Medulla oblongata (tissue), 1 donor: ENCODE results near the gene ZGPAT.
A peak's percentile ranks its signal among the peaks of the same experiment; 100 is the strongest.

Source experiments
- DNase-seq: peaks from one replicate; pipeline ENCODE4 v3.0.0-alpha.2; 2015; ENCODE audit errors: extremely low spot score

The ZGPAT gene

DNA sequence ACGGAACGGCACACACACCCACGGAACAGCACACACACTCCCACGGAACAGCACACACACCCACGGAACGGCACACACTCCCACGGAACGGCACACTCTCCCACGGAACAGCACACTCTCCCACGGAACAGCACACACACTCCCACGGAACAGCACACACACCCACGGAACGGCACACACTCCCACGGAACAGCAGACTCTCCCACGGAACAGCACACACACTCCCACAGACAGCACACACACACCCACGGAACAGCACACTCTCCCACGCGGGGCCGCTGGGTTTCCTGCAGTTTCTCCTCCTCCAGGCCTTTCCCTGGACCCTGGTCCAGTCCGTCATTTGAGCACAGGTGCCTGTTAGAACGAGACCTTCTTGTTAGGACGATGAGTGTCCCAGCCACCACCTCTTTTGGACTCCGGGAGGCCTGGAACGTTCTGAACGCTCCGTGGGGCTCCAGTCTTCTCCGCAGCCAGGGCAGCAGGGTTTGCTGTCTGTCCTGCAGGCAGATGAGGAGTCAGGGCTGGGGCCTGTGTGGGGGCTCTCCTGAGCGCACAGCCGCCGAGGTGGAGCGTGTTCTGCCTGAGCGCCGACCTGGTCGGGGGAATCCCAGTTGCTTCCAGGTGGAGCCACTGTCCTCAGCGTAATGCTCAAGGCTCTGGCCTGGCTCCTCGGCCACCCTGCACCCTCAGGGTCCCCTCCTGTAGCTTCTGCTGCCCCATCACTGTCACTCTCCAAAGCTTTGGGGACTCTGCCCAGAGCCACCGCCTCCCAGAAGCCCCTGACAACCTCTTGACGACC, 29.0 kb upstream of the ZGPAT start:
- DNase-seq: no peak

DNA sequence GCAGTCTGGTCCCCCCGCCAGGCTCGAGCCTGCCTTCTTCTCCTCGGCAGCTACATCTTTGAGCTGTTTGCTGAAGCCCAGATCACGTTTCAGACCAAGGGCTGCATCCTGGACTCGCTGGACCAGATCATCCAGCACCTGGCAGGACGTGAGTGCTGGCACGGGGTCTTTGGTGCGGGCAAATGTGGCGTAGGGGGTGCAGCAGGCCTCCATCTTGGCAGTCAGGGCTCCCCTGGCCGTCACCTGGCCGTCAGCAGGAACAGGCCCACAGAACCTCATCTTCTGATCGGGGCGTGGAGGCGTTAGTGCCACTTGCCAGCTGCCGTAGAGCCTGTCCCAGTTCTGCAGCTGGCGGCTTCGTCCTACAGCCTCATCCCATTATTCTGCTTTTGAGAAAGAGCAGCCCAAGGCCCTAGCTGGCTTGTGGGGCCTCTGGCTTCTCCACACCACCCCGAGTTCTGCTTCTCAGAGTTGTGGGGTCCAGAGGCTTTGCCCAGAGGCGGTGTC, 28.0 kb upstream of the ZGPAT start:
- no peak for DNase-seq

DNA sequence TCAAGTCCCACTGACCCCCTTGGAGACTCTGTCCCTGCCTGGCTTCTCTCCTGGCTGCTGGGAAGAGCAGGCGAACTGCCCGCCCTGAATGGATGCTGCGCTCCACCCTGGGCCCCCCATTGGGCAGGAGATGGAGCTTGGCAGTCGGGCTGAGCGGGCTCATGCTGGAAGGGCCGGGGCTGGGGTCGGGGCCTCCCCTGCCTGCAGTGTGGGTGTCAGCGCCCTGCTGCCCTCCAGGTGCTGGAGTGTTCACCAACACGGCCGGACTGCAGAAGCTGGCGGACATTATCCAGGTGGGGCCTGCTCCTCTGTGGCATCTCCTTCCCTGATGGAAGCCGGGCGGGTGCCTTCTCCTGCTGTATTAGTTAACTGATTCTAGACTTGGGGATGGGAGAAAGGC, 27.4 kb upstream of the ZGPAT start:
- no peak for DNase-seq

DNA sequence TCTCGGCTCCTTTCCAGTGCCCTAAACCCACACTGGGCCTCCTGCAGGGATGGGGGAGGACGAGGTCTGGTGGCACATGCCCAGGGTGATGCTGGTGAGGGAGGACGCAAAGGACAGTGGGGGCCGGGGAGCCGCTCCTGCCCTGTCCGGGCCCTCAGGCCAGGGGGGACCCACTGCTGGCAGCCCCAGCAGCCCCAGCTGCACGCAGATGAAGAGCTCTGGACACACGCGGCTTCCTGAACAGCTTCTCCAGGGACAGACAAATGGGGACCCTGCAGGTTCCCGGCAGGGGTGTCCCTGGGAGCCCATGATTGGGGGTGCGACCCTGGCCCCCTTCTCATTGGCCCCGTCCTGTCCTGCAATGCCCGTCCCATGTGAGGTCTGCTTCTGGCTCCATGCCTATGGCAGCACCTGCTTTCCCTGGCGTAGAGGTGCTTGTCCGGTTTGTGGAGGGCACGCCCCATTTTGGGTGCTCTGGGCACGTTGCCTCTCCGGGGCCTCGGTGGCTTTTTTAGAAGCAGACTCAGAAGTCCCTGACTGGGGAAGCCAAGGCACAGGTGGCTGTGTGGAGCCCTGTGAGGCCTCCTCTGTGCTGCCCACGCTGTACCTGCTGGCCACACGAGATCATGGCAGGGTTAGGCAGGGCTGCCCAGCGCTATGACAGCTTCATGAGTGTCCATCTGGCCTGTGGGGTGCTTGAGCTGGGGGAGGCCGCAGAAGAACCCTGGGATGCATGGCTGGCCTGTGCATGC, 26.8 kb upstream of the ZGPAT start:
- DNase-seq: no peak

DNA sequence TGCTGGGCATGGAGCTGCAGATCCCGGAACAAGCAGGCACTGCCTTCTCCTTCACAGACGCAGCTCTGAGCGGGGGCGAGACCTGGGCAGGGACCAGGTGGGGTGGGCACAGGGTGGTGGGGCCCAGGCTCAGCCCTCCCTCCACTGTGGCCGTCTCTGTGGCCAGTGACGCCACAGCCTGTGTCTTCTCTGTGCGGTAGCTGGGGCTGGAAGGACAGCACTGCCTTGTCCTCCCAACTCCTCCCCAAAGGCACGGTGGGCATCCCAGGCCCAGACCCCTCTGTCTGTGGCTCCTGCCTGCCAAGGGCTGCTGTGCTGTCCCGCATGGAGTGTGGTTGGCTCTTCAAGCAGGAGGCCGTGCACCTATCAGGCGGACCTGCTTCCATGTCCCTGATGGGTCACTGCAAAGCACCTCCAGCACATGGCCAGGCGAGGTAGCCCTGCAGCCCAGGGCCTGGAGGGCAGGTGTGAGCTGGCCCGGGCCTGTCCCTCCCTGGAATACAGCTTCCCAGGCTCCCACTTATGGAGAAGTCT, 26.2 kb upstream of the ZGPAT start:
- no peak for DNase-seq

DNA sequence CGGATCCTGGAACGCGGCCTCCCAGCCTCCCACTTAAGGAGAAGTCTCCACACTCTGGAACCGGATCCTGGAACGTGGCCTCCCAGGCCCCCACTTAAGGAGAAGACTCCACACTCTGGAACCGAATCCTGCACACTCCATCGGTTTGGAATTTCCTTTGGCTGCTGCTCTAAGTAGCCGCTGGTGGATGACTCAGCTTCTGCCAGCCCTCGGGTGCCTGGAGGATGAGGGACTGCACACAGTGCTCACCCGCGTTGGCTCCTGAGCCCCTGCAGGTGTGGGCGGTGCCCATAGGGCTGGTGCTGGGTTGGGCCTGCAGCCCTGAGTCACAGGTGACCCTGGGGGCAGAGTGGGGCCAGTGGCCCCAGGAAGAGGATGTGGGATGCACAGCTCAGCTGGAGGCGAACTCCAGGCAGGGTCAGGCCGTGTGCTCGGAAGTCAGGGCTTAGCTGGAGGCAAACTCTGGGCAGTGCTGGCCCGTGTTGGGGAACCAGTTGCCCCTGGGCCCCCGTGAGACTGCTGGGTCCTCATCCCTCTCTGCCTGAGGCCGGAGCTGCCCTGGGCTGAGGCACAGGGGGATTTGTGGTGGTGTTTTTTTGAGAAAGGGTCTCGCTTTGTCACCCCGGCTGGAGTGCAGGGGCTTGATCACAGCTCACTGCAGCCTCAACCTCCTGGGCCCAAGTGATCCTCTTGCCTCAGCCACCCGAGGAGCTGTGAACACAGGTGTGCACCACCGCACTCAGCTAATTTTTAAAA, 25.3 kb upstream of the ZGPAT start:
- no peak for DNase-seq

DNA sequence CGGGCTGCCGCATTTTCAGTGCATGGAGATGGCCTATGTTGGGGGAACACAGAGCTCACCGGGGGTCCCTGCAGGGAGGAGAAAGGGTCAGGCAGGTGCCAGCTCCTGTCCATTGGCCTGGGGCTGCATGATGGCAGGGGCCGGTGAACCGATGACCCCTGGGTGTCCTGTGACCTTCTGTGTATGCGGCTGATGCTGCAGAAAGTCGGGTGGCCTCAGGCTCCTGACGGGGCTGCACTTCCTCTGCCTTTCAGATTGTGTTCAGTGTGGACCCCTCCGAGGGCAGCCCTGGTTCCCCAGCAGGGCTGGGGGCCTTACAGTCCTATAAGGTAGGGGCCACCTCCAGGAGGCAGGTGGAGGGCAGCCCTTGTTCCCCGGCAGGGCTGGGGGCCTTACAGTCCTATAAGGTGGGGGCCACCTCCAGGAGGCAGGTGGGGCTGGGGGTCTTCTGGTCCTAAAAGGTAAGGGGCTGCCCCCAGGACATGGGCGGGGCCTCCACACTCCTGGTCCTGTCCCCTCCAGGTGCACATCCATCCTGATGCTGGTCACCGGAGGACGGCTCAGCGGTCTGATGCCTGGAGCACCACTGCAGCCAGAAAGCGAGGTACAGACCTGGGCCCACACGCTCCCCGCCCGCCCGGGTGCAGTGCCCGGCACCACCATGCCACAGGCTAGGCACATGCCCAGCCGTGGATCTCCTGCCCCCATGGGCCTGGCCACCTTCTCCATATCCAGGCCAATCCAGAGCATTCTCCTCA, 22.4 kb upstream of the ZGPAT start:
- no peak for DNase-seq

DNA sequence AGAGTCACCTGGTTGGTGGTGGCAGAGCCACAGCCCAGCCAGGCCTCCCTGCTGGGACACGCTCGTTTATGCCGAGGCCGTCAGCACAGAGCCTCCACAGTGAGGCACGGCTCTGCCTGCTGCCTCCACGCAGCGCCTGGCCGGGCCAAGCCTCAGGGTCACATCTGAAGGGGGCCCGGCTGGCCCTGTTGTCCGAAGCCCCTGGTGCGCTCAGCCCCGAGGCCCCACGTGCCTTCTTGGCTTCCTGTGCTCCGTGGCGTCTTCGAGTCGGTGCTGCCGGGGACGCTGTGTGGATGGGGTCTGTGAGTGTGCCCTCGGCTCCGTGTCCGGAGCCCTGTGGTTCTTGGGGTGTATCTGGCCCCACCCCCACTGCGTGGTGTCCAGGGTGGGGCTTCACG, 21.7 kb upstream of the ZGPAT start:
- no peak for DNase-seq

DNA sequence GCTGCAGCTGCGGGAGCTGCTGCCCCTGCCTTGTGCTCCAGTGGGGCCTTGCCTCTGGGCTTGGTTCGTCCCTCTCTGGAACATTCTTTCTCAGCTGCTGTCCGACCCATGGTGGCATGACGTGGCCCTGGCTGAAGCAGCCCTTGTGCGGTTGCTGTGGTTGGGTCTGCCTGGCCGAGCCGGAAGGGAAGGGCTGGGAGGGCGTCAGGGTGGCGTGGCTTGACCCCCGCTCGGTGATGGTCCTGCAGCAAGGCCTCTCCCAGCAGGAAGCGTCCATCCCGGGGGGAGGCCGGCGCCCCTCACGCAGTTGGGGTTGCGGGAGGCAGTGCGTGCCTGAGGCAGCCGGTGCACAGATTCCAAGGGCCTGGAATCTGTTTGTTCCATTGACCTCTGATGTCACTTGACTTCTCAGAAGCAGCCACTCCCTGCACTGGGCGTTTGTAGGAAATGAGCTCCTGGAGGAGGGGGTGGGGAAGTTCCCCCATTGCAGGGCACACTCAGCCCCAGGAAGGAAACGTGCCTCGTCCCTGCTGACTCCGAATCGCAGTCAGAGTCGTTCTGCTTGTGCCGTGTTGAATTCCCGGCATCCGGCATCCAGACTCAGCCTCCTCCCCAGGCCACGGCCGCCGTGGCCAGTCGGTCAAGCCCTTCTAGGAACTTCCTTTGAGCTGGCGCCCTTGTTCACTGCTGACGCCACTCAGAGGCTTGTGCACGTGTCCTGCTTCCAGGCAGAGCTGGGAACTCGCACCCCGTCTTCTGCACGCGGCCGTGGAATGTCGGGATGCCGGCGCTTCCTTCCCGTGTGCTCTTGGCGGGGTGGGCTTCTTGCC, 21.1 kb upstream of the ZGPAT start:
- DNase-seq: peak; percentile 29

DNA sequence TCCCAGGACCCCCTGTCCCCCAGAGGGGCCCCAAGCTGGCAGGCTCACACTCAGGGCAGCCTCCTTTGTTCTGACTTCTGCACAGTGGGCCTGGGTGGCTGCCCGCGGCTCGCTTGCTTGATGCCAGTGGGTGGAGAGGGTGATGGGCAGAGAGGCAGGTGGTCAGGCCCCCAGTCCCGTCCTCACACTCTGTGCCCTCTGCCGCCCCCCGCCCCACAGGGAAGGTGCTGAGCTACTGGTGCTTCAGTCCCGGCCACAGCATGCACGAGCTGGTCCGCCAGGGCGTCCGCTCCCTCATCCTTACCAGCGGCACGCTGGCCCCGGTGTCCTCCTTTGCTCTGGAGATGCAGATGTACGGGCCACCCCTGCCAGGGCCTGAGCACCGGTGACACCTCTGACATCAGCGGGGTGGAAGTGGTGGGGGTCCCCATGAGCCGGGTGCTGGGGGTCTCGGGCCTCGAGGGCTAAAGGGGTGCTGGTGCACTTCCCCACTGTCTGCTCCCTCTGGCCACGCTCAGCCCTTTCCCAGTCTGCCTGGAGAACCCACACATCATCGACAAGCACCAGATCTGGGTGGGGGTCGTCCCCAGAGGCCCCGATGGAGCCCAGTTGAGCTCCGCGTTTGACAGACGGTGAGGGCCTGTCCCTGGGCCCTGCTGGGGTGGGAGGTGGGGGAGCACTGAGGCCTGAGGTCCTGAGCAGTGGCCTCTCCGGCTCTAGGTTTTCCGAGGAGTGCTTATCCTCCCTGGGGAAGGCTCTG, 20.2 kb upstream of the ZGPAT start:
- no peak for DNase-seq

DNA sequence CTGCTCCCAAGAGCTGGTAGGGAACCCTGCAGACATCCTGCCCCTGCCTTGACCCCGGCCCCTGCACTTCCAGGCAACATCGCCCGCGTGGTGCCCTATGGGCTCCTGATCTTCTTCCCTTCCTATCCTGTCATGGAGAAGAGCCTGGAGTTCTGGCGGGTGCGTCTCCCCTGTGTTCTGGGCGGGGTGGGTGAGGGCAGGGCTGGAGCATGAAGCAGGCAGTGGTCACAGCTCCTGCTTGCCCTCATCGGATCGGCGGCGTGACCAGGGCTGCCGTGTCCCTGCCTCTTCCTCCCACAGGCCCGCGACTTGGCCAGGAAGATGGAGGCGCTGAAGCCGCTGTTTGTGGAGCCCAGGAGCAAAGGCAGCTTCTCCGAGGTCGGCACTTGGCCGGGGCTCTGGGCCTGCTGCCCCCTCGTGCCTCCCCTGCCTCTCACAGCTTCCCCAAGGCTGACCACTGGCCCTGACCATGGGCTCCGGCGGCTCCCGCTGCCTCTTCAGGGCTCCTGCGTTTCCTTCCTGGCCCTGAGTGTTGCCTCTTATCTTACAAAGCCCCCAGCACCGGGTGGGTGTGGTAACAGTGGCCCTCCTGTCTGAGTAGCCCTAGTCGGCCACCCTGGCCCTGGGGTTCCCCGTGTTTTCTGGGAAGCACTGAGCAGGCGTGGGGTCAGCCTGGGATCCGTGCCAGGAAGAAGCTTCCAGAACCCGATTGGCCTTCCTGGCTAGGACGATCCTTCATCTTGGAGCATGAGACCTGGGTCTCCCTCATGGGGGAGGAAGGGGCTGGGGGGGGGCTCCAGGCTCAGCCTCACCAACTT, 19.4 kb upstream of the ZGPAT start:
- no peak for DNase-seq

DNA sequence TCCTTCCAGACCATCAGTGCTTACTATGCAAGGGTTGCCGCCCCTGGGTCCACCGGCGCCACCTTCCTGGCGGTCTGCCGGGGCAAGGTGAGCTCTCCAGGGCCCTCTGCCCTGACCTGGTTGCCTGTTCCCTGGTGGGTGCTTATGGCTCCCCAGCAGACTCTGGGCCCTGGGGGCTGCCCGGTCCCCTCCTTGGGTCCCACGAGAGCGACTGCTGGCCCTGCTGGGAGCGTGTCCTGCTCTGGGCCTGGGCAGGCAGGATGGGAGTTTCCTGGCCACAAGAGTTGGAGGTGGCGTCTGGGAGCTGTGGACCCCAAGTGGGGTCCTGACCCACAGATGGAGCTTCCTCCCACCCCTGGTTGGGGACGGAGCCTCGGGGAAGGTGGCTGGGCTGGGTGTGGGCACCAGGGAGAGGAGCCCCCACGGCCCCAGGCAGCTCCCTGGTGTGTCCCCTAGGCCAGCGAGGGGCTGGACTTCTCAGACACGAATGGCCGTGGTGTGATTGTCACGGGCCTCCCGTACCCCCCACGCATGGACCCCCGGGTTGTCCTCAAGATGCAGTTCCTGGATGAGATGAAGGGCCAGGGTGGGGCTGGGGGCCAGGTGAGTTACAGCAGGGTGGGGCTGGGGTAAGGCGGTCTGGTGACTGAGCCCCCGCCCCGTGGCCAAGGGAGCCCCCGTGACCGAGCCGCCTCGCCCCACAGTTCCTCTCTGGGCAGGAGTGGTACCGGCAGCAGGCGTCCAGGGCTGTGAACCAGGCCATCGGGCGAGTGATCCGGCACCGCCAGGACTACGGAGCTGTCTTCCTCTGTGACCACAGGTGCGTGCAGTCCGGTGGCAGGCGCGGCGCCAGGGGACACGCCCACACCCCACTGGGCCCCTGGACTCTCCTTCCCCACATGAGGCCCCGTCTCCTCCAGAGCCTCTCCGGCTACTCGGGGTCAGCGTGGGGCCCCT, 18.5 kb upstream of the ZGPAT start:
- no peak for DNase-seq

DNA sequence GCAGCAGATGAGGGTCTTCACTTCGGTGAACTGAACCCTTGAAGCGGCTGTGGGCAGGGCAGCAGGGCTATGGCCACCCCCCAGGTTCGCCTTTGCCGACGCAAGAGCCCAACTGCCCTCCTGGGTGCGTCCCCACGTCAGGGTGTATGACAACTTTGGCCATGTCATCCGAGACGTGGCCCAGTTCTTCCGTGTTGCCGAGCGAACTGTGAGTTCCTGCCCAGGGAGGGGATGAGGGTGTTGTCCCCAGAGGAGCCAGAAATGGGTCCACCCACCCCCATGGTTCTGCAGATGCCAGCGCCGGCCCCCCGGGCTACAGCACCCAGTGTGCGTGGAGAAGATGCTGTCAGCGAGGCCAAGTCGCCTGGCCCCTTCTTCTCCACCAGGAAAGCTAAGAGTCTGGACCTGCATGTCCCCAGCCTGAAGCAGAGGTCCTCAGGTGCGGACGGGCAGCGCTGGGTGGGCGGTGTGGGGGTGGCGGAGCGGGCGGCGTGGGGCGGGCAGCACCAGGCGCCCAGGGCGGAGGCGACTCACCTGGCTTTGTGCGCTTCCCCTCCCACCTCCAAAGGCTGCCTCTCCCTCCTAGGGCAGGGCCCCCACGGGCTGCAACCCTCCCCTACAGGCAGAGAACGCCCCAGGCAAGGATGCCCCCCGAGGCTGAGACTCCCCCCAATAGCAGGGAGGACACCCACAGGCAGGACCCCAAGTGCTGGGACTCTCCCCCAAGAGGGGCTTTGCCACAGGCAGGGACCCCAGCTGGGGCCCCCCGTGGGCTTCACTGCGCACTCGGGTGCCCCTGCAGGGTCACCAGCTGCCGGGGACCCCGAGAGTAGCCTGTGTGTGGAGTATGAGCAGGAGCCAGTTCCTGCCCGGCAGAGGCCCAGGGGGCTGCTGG, 17.6 kb upstream of the ZGPAT start:
- DNase-seq: no peak

DNA sequence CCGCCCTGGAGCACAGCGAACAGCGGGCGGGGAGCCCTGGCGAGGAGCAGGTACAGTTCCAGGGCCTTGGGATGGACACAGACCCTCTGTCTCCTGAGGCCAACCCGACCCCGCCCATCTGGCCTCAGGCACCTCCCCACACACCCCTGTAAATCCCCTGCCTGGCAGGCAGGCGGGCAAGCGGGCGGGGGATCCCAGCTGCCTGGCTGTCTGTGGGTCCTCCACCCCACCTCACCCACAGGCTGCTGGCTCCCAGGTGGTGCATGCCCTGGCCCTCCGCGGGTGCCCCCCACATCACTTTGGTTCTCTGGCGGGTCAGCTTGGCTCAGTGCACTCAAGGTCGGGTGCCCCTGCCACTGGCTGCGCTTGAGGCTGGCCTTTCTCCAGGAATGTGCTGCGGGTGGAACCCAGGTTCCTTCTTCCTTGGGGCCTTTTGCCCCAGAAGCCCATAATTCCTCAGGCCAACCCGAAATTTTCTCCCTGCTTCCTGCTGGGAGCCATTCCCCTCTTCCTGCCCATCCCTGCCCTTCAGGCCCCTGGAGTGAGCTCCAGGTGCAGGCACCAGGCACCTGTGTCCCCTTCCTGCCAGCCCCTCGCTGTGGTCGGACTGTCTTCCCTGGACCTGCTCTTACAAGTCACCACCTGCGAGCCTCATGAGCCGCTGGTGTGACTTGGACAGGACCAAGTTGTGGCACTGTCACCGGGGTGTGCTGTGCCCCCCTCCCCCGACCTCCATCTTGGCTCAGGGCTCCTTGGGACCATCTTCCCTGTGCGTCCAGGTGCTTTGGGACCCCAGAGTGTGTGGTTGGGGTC, 16.7 kb upstream of the ZGPAT start:
- DNase-seq: no peak

DNA sequence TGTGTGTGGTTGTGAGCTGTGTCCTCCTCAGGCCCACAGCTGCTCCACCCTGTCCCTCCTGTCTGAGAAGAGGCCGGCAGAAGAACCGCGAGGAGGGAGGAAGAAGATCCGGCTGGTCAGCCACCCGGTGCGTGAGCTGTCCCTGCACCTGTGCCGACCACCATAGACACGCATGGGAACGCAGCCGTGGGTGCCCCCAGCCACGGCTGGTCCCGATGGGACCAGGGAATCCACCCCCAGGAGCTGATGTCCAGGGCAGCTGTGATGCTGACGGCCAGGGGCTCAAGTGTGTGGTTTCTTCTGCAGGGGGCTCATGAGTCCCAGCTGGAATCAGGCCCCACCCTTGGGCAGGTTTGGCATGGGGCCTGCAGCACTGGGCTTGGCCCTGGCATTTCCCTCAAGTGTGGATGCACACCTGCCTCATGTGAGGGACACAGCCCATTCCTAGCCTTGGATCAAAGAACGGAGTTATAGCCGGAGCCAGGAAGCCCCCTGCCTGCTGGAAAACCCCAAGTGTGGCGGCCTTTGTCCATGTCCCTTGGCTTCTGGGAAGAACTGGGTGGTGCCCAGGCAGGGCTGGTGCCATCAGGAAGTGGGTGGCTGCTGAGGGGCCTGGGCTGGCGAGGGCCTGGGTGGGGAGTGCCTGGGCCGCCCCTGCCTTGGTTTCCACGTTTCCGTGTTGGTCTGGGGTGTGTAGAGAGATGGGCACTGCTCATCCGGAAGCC, 16.0 kb upstream of the ZGPAT start:
- no peak for DNase-seq
